Body of pancreas (tissue), 4 donors: Measurements from ENCODE around the gene NAALAD2. TPM values are rescaled to one million over a fixed set of nuclear protein-coding genes. Genes with fewer than 3 reads are reported as not detected.
"Not testable (repeated sequence)": the region's sequence is repeated elsewhere in the genome, so short reads cannot be mapped to it uniquely, and the experiment has no call there.

ENCODE experiments used
- ATAC-seq: fragments of 150-250 bp; one replicate; pipeline ENCODE4 v1.9.1; 2016
- DNase-seq, 4 donors: peaks; one replicate each; pipeline ENCODE4 v3.0.0-alpha.2; 2019
- H3K27ac ChIP-seq, 4 donors: fragments of 200-600 bp; sonication (generic); 1 replicate in 3 of 4; 2 replicates in 1 of 4; pipeline versions ENCODE4 v1.5.1 to v1.6.1; 2016 to 2019; ENCODE audit warnings: mild to moderate bottlenecking in 1 of 4, mixed read lengths in 1 of 4, moderate library complexity in 1 of 4
- H3K27me3 ChIP-seq, 2 donors: fragments of 200-600 bp; sonication (generic); one replicate each; pipeline ENCODE4 v1.6.0; 2016; ENCODE audit warnings: mild to moderate bottlenecking in 1 of 2
- H3K36me3 ChIP-seq, 2 donors: fragments of 200-600 bp; sonication (generic); replicated peaks in 1 of 2; 2 replicates each; pipeline ENCODE4 v1.5.1; 2016; ENCODE audit warnings: low read depth in 2 of 2; ENCODE audit not compliant: insufficient read depth in 1 of 2
- H3K4me1 ChIP-seq: fragments of 200-600 bp; sonication (generic); one replicate; pipeline ENCODE4 v1.6.0; 2016
- H3K4me3 ChIP-seq, 2 donors: fragments of 200-600 bp; sonication (generic); 1 replicate in 1 of 2; 2 replicates in 1 of 2; pipeline ENCODE4 v1.5.1; 2016 to 2019
- H3K9me3 ChIP-seq, 3 donors: fragments of 200-600 bp; sonication (generic); 1 replicate in 2 of 3; 2 replicates in 1 of 3; pipeline ENCODE4 v1.5.1; 2016
- CTCF ChIP-seq, 7 experiments: fragments of 450-650 bp in 4 of 7; fragments of 200-600 bp in 3 of 7; sonication (generic) in 3 of 7; IDR thresholded peaks; one replicate each; pipeline ENCODE4 v1.5.1; 2016 to 2019; ENCODE audit warnings: antibody characterized with exemption in 7 of 7
- POLR2A ChIP-seq, 3 donors: fragments of 450-650 bp; IDR thresholded peaks; one replicate each; pipeline ENCODE4 v1.6.1; 2016; ENCODE audit warnings: antibody characterized with exemption in 3 of 3, mild to moderate bottlenecking in 2 of 3
- WGBS, 2 donors: methylation state at CpG; one replicate each; pipeline ENCODE4 v1.1.5; 2017; 5-methylcytosine and 5-hydroxymethylcytosine counted together
- intact Hi-C: fragments of 100-400 bp; cut with DNase I; formaldehyde crosslinking; loops from one replicate; pipeline ENCODE4 v1.15.1; 2023
- total RNA-seq, 2 donors: library from RNA; depleted of rRNA; stranded (reverse); fragments of >200 nt; gene quantifications; one replicate each; pipeline ENCODE4 v1.1.0, GENCODE V29; 2016

NAALAD2 gene
- total RNA-seq, 2 donors from 2014 or later: 1.6 TPM; not detected in 1

GRCh38 chr11:90133560-90134477 is 644 bp upstream of the NAALAD2 start:
- peak overlapping the region in 1 of 4 donors; percentile 5 for H3K27ac ChIP-seq
- no peaks in the 10 kb centered on the region for H3K9me3 ChIP-seq
- no peaks in the 10 kb centered on the region for H3K36me3 ChIP-seq
- ATAC-seq: no peak
- DNase-seq: no peak
- no peak for TF ChIP-seq CTCF (IDR thresholded peaks at IDR 0.05)
- TF ChIP-seq POLR2A (IDR thresholded peaks at IDR 0.05): no peak
- intact Hi-C loops: no loop called here
- 17 to 22% methylated on average over 11 of the region's 11 CpGs for WGBS, 2 donors
- peaks cover 0 to 11% of the 10 kb centered on the region in 2 donors for H3K27me3 ChIP-seq
- peak overlapping the region in 1 of 2 donors; percentile 26 for H3K4me3 ChIP-seq
- H3K4me1 ChIP-seq: peaks cover 13% of the 10 kb centered on the region

GRCh38 chr11:90135016-90135415 is 553 bp downstream of the NAALAD2 start:
- H3K27ac ChIP-seq: no peak overlapping the region
- ATAC-seq: no peak
- intact Hi-C loops: no loop called here
- H3K4me1 ChIP-seq: peaks cover 13% of the 10 kb centered on the region
- H3K9me3 ChIP-seq: no peaks in the 10 kb centered on the region
- no peak overlapping the region for H3K4me3 ChIP-seq
- 1% methylated on average over 5 of the region's 5 CpGs for WGBS, 2 donors
- H3K27me3 ChIP-seq: peaks cover 0 to 11% of the 10 kb centered on the region in 2 donors
- no peak for DNase-seq
- no peaks in the 10 kb centered on the region for H3K36me3 ChIP-seq
- TF ChIP-seq CTCF (IDR thresholded peaks at IDR 0.05) (no peak), POLR2A (IDR thresholded peaks at IDR 0.05) (no peak)

- H3K36me3 ChIP-seq: no peaks in the 10 kb centered on the region
- H3K4me1 ChIP-seq: no peaks in the 10 kb centered on the region
- no peak for TF ChIP-seq CTCF (IDR thresholded peaks at IDR 0.05)
- no peak for TF ChIP-seq POLR2A (IDR thresholded peaks at IDR 0.05)
- H3K4me3 ChIP-seq: no peak overlapping the region
- no peaks in the 10 kb centered on the region for H3K9me3 ChIP-seq
- no peak overlapping the region for H3K27ac ChIP-seq
- no peak for DNase-seq
- 84 to 91% methylated on average over 1 of the region's 1 CpG for WGBS, 2 donors
- intact Hi-C loops: no loop called here
- H3K27me3 ChIP-seq: no peaks in the 10 kb centered on the region
- no peak for ATAC-seq
Measured at GRCh38 chr11:90148900-90149299, 14.4 kb downstream of the NAALAD2 start.

GRCh38 chr11:90166982-90167573 is 32.6 kb downstream of the NAALAD2 start:
- H3K27me3 ChIP-seq, H3K9me3 ChIP-seq, ATAC-seq, H3K36me3 ChIP-seq, H3K27ac ChIP-seq, intact Hi-C loops, H3K4me3 ChIP-seq, H3K4me1 ChIP-seq, DNase-seq: not testable (repeated sequence)
- WGBS, 2 donors: 90 to 96% methylated on average over 17 to 44 of the region's 49 CpGs

- WGBS, 2 donors: 68 to 73% methylated on average over 8 of the region's 8 CpGs
- H3K4me3 ChIP-seq, H3K27ac ChIP-seq, ATAC-seq, H3K4me1 ChIP-seq, H3K36me3 ChIP-seq, H3K27me3 ChIP-seq, H3K9me3 ChIP-seq, DNase-seq, intact Hi-C loops: not testable (repeated sequence)
Measured at GRCh38 chr11:90167704-90168103, 33.2 kb downstream of the NAALAD2 start.
